A673 (cell line): ENCODE results near the gene SYT7.

Source experiments
- CTCF ChIP-seq: fragments of 300-800, 200-600 bp; sonication (generic); conservative IDR thresholded peaks from 2 replicates; pipeline ENCODE4 v1.5.1; 2017; ENCODE audit warnings: low read depth, mild to moderate bottlenecking, antibody characterized with exemption, low read length, moderate library complexity, mixed read lengths
- EZH2 ChIP-seq: fragments of 200-600 bp; sonication (generic); IDR thresholded peaks from 2 replicates; pipeline ENCODE4 v1.6.1; 2017; ENCODE audit warnings: borderline replicate concordance, low read depth, mild to moderate bottlenecking, mixed read lengths, antibody characterized with exemption, low read length; ENCODE audit not compliant: poor library complexity, severe bottlenecking

GRCh38 chr11:61587951-61588727 lies 7.3 kb upstream of the SYT7 start:
- TF ChIP-seq EZH2 (no peak), CTCF (peak; percentile 48)
